AG04450 (cell line): ENCODE data around the gene RARRES1. TPM values are rescaled to one million over a fixed set of nuclear protein-coding genes. Genes with fewer than 3 reads are reported as not detected.

Experiments used
- CTCF ChIA-PET: fragments of 300-600, 350-600 bp; formaldehyde crosslinking; extraction: SDS; loops from one replicate; lab custom pipeline; 2022; ENCODE audit warnings: antibody characterized with exemption, inconsistent platforms; lab: Charles Lee
- POLR2A ChIA-PET: fragments of 350-600 bp; formaldehyde crosslinking; extraction: SDS; loops from one replicate; lab custom pipeline; 2021; ENCODE audit warnings: antibody characterized with exemption, inconsistent platforms; lab: Yijun Ruan, JAX
- DNase-seq: peaks from one replicate; pipeline ENCODE4 v3.0.0-alpha.2; 2011; ENCODE audit warnings: low read depth, low spot score
- H3K27ac ChIP-seq: one replicate; pipeline ENCODE4 v1.5.1; 2012; ENCODE audit warnings: low read depth, low read length, control low read depth
- H3K27me3 ChIP-seq: one replicate; pipeline ENCODE4 v1.6.0; 2012; ENCODE audit warnings: low read length; ENCODE audit not compliant: control insufficient read depth, insufficient read depth
- H3K4me3 ChIP-seq: 2 replicates; pipeline ENCODE4 v1.5.1; 2011; ENCODE audit warnings: mild to moderate bottlenecking, low read depth, low read length, control low read depth
- H3K9me3 ChIP-seq: 2 replicates; pipeline ENCODE4 v1.5.1; 2012; ENCODE audit warnings: low read length; ENCODE audit not compliant: control insufficient read depth, insufficient read depth
- CTCF ChIP-seq: IDR thresholded peaks from 2 replicates; pipeline ENCODE4 v1.5.1; 2011; ENCODE audit warnings: low read depth, low read length, control low read depth, inconsistent platforms
- polyA plus RNA-seq: library from polyadenylated mRNA; depleted of rRNA; stranded (reverse); fragments of >200 nt; gene quantifications from 2 replicates; pipeline ENCODE4 v1.2.3, GENCODE V29; 2011

The RARRES1 gene
- polyA plus RNA-seq, 1 experiment: 50.4 TPM

- no peak for TF ChIP-seq CTCF
- ChIA-PET CTCF (interaction anchor here (1.0 to 1.8 kb wide), 5 partner anchors 11 to 106 kb away, joined by 3 to 7 read pairs (median 6); partner anchors contain the start of gene LXN), POLR2A (interaction anchor here (0.8 to 1.4 kb wide), 5 partner anchors 11 to 87 kb away, joined by 3 to 4 read pairs (median 4); partner anchors contain the start of gene LXN)
- Histone ChIP-seq H3K9me3 (no peaks in the 10 kb centered on the region), H3K4me3 (no peak overlapping the region), H3K27ac (no peak overlapping the region), H3K27me3 (no peaks in the 10 kb centered on the region)
- no peak for DNase-seq
Observed at GRCh38 chr3:158683230-158683962, 48.9 kb downstream of the RARRES1 start.

GRCh38 chr3:158680861-158681260, 51.4 kb downstream of the RARRES1 start:
- POLR2A ChIA-PET: no interaction called here

GRCh38 chr3:158679547-158680000, 52.7 kb downstream of the RARRES1 start:
- POLR2A ChIA-PET: no interaction called here
- CTCF ChIA-PET: interaction anchor here (0.9 to 2.8 kb wide), 5 partner anchors 20 to 115 kb away, joined by 4 to 12 read pairs (median 7); no protein-coding TSS in a partner anchor

More at GRCh38 chr3:158680861-158681260, 51.4 kb downstream of the RARRES1 start:
- no peaks in the 10 kb centered on the region for H3K27me3 ChIP-seq
- no peak for TF ChIP-seq CTCF
- no peak for DNase-seq
- CTCF ChIA-PET: interaction anchor here (1.0 kb wide), 1 partner anchor 47 kb away, joined by 3 read pairs; no protein-coding TSS in a partner anchor
- H3K9me3 ChIP-seq: no peaks in the 10 kb centered on the region
- H3K27ac ChIP-seq: no peak overlapping the region
- H3K4me3 ChIP-seq: no peak overlapping the region

GRCh38 chr3:158678687-158679086, 53.6 kb downstream of the RARRES1 start:
- Histone ChIP-seq H3K9me3 (no peaks in the 10 kb centered on the region), H3K27me3 (no peaks in the 10 kb centered on the region), H3K4me3 (no peak overlapping the region), H3K27ac (no peak overlapping the region)
- DNase-seq: no peak
- CTCF ChIA-PET: interaction anchor here (0.9 to 2.8 kb wide), 5 partner anchors 19 to 116 kb away, joined by 4 to 12 read pairs (median 7); no protein-coding TSS in a partner anchor
- POLR2A ChIA-PET: interaction anchor here (0.6 kb wide), 1 partner anchor 25 kb away, joined by 3 read pairs; no protein-coding TSS in a partner anchor
- TF ChIP-seq CTCF: no peak

More at GRCh38 chr3:158679547-158680000, 52.7 kb downstream of the RARRES1 start:
- DNase-seq: no peak
- Histone ChIP-seq H3K4me3 (no peak overlapping the region), H3K9me3 (no peaks in the 10 kb centered on the region), H3K27me3 (no peaks in the 10 kb centered on the region), H3K27ac (no peak overlapping the region)
- no peak for TF ChIP-seq CTCF
